Colon (tissue), 2 donors: ENCODE data around the gene AGPAT2.

Experiments used
- FAIRE-seq: peaks from 2 replicates; lab custom pipeline; 2012; peaks lifted over from hg19 to GRCh38; lab: Jason Lieb, UNC
- donor health status: control.
- donor health status: control.

The AGPAT2 gene

GRCh38 chr9:136625101-136626065 is 61.9 kb downstream of the AGPAT2 start:
- FAIRE-seq, result no peak

GRCh38 chr9:136624184-136624951 is 62.9 kb downstream of the AGPAT2 start:
- no peak for FAIRE-seq

GRCh38 chr9:136623842-136624183 is 63.4 kb downstream of the AGPAT2 start:
- FAIRE-seq, result no peak
